GM18505 (cell line): ENCODE measurements around the gene AKT1S1.
"Not testable (repeated sequence)": the region's sequence is repeated elsewhere in the genome, so short reads cannot be mapped to it uniquely, and the experiment has no call there.

ENCODE experiments used
- ATAC-seq: cut with Tn5 transposase; IDR thresholded peaks from one replicate; pipeline ENCODE4 v1.9.1; 2021; ENCODE audit not compliant: unreplicated experiment
- POLR2A ChIP-seq: IDR thresholded peaks from 4 replicates; pipeline ENCODE4 v1.6.1; 2011; ENCODE audit warnings: borderline replicate concordance; ENCODE audit not compliant: insufficient read depth, insufficient read length; ENCODE audit errors: extremely low read depth

Gene AKT1S1

DNA sequence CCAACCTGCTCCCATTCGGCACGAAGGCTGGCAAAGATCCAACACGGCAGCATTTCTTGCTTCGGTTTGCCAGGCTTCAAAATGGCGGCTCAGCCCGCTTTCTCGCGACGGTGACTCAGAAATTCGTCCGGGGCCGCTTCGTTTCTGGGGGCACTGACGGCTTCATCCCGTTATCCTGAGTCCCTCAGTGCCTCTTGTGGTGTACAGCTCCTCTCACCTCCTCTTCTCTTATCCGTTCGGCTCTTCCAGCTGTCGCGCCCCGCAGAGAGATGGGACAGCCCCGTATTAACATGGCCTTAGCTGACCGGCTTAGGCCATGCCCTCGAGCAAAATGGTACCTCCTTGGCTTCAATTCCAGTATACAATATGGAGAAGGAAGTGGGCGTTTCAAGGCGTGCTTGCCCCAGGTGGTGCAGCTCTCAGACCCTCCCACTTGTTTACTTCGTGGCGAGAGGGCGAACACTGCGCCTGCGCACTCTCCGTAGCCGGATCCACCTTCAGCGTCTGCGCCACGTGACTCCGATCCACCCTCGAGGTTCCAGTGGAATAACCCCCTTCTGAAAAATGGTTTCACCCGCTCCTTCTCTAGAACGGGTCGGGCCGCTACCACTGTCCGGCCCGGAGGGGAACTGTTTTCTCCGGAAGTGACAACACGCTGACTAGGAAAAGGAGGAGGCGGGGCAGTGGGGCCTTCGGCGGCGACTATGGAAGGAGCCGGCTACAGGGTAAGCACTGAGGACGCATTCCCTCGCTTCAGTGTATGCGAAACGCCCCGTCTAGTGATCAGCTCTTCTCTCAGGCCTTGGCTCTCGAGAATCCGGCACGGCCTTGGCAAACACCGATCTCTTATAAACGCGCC, at the start of gene AKT1S1, which contains the start of gene TBC1D17:
Gene AKT1S1 (minus strand): TSS at position 336 of the 859 bp plus-strand sequence. CDS start 4,060 bp downstream, outside the sequence.
Gene TBC1D17 (plus strand): TSS at position 683 of the 859 bp plus-strand sequence. CDS start 22 bp downstream, at position 705.
- TF ChIP-seq POLR2A: peak; percentile 54

DNA sequence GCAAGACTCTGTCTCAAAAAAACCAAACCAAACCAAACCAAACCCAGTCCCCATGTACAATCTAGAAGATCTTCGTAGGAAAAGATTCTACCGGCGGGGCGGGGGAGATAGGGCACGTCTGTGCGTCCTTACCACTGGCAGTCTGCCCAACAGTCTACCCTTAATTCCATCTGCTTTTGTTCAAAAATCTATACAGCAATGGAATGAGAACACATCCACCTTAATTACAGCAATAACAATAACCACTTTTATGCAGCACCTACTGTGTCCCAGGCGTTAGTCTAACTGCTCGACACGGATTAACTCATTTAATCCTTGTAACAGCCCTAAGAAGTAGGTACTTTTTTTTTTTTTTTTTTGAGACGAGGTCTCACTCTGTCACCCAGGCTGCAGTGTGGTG, 49.4 kb upstream of the AKT1S1 start:
- TF ChIP-seq POLR2A: no peak
- no peak for ATAC-seq

More for the DNA sequence above, at the start of gene AKT1S1, which contains the start of gene TBC1D17:
- peak; percentile 48 for ATAC-seq

GRCh38 chr19:49925486-49925885, 48.3 kb upstream of the AKT1S1 start:
- TF ChIP-seq POLR2A: no peak
- no peak for ATAC-seq

DNA sequence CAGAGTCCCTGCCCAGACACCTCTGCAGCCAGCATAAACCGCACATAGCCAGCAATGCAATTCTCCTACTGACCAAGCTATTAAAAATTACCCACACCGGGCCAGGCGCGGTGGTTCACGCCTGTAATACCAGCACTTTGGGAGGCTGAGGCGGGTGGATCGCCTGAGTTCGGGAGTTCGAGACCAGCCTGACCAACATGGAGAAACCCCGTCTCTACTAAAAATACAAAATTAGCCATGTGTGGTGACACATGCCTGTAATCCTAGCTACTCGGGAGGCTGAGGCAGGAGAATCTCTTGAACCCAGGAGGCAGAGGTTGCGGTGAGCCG, 47.7 kb upstream of the AKT1S1 start:
- ATAC-seq: not testable (repeated sequence)

- no peak for TF ChIP-seq POLR2A
- ATAC-seq: no peak
These were observed 47.1 kb upstream of the AKT1S1 start for GRCh38 chr19:49924004-49924880.

GRCh38 chr19:49923055-49924003, 46.2 kb upstream of the AKT1S1 start:
- ATAC-seq: no peak
- TF ChIP-seq POLR2A: peak; percentile 21

DNA sequence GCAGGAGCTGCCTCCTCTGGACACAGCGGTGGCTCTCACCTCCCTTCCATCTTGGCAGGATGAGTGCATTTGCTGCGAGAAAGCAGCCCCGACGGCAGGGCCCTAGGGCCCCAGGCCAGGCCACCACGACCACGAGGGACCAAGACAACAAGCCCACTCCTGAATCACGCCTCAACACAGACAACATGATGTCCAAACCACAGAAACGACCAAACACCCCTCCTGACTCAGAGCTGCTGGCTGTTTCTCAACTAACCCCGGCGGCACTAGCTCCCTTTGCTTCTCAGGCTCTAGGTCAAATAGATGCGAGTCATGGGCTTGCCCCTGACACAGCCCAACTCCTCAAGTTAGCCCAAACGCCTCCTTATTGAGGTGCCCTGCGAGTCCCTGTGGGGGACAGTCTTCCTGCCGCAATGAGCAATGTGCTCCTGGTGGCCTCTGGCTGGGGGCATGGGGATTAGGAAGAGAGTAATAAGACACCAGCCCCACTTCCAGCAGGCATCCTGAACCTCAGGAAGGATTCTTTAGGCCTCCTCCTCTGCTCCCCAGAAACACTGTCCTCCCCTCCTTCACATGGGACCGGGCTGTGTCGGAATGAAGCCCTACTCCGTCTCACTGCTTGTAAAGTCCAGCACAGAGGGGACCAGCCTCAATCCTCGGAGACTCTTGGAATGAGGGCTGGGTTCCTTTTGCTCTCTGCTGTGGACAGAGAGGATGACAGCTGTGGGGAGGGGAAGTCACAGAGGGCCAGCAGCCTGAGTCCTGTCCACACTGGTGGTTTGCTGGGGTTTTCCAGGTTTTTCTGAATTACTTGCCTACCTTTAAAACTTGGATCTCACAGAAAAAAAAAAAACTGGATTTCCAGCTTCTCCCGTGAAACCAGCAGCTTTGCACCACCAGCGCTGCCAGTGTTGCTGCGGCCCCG, 45.0 kb upstream of the AKT1S1 start:
- no peak for ATAC-seq
- no peak for TF ChIP-seq POLR2A

- ATAC-seq: no peak
- peak; percentile 25 for TF ChIP-seq POLR2A
These were observed 43.6 kb upstream of the AKT1S1 start for GRCh38 chr19:49920624-49921363.

GRCh38 chr19:49918089-49918488, 40.9 kb upstream of the AKT1S1 start:
- ATAC-seq: no peak
- no peak for TF ChIP-seq POLR2A

DNA sequence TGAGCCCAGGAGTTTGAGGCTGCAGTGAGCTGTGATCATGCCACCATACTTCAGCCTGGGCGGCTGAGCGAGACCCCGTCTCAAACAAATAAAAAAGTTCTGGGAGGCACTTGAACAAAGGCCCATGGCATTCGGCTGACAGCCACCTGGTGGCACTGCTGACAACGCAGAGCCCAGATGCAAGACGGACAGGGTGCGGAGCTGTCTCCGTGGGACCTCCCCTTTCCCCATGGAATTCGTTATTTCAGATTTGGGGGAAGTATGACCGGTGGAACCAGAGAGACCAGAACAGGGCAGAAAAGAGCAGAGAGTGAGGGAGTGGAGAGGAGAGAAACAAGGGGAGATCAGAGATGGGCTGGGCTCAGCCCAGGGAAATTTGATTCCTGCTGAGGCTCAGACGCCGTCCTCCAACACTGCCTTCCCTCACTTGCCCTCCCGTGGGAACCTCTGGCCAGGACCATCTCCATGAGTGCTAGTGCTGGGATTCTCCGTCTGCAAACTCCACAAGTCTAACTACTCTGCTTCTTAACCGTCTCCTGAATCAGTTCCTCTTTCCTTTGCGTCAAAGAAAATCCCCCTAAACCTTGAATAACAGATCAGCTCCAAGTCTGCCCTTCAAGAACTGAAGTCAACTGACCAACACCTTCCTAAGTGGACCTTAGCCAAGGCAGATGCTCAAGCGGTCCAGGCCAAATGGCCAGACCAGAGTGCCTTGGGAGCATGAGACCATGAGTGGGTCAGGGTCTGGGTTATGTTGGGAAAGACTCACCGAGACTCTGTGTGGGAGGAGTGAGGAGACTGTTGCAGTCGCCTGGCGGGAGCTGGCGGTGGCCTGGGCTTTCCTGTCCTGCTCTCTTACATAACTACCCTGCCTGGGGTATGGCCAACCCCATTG, 39.9 kb upstream of the AKT1S1 start:
- TF ChIP-seq POLR2A: no peak
- no peak for ATAC-seq

- no peak for ATAC-seq
- TF ChIP-seq POLR2A: no peak
These were observed 38.1 kb upstream of the AKT1S1 start for GRCh38 chr19:49915271-49915670.

- no peak for ATAC-seq
- no peak for TF ChIP-seq POLR2A
These were observed 36.6 kb upstream of the AKT1S1 start for GRCh38 chr19:49913720-49914119.
